ENCODE results near the gene DBT. TPM values are rescaled to one million over a fixed set of nuclear protein-coding genes. Genes with fewer than 3 reads are reported as not detected.

Gene DBT
- total RNA-seq, 1 donor from 2014 or later = 15.7 TPM

DNA sequence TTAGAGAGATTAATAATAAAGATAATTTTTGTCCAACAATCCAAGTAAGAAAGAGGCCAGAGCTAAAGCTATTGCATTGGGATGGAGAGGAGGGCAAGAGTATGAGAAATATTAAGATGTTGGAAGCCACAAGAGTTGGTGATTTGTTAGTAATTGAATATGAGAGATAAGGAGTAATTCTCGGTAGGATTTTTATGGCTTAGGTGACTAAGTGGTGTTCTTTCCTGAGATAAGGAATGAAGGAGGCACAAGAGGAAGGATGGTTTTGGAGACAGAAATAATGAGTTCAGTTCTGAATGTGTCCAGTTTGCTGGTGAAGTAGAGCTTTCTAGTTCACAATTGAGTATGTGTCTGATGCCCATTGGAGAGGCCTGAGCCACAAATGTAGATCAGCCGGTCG, 107.3 kb downstream of the DBT start:
- Histone ChIP-seq H3K27ac (no peak overlapping the region), H3K4me1 (no peaks in the 10 kb centered on the region), H3K9me3 (no peaks in the 10 kb centered on the region), H3K27me3 (no peaks in the 10 kb centered on the region), H3K4me3 (no peak overlapping the region), H3K36me3 (peaks cover 100% of the 10 kb centered on the region)
- DNase-seq (no peak), ATAC-seq (no peak)
- intact Hi-C loops (cut with DNase I) = no loop called here
- TF ChIP-seq, protein P1, sequence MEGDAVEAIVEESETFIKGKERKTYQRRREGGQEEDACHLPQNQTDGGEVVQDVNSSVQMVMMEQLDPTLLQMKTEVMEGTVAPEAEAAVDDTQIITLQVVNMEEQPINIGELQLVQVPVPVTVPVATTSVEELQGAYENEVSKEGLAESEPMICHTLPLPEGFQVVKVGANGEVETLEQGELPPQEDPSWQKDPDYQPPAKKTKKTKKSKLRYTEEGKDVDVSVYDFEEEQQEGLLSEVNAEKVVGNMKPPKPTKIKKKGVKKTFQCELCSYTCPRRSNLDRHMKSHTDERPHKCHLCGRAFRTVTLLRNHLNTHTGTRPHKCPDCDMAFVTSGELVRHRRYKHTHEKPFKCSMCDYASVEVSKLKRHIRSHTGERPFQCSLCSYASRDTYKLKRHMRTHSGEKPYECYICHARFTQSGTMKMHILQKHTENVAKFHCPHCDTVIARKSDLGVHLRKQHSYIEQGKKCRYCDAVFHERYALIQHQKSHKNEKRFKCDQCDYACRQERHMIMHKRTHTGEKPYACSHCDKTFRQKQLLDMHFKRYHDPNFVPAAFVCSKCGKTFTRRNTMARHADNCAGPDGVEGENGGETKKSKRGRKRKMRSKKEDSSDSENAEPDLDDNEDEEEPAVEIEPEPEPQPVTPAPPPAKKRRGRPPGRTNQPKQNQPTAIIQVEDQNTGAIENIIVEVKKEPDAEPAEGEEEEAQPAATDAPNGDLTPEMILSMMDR (IDR thresholded peaks at IDR 0.05) = no peak

DNA sequence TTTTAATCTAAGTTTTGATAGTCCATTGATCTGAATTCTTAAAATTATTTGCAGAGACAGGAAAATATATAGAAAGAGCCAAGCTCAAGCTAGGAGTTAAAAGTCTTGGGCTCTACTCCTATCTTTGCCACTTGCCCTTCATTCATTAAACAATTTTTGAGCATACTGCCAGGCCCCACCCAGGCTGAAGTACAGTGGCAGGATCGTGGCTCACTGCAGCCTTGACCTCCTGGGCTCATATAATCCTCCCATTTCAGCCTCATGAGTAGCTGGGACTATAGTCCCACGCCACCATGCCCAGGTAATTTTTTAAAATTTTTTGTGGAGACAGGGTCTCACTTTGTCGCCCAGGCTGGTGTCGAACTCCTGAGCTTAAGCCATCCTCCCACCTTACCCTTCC, 108.4 kb downstream of the DBT start:
- intact Hi-C loops (cut with DNase I) = no loop called here
- ATAC-seq (no peak), DNase-seq (no peak)
- Histone ChIP-seq H3K9me3 (no peaks in the 10 kb centered on the region), H3K4me3 (no peak overlapping the region), H3K4me1 (no peaks in the 10 kb centered on the region), H3K27me3 (no peaks in the 10 kb centered on the region), H3K36me3 (peaks cover 95% of the 10 kb centered on the region), H3K27ac (no peak overlapping the region)
- TF ChIP-seq, protein P1 (IDR thresholded peaks at IDR 0.05) = no peak

DNA sequence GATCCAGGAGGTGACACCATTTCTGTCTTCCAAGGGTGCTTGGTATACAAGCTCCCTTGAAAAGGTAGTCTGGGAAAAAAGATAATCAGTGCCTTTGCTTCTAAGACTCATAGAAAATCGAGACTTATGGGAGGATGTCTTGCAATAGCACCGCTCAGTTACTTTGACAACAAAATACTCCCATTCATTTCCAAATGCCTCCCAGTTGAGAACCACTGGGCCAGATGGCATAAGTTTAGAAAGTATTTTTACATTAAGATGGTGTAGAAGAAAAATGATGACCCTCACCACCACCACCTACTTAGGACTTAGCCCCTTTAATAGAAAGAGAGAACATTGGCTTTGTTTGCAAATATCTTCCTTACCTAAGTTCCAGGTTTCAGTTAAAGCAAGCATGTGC, 112.0 kb downstream of the DBT start:
- intact Hi-C loops (cut with DNase I) = no loop called here
- Histone ChIP-seq H3K27me3 (no peaks in the 10 kb centered on the region), H3K4me1 (peaks cover 6% of the 10 kb centered on the region), H3K4me3 (no peak overlapping the region), H3K27ac (no peak overlapping the region), H3K36me3 (peaks cover 59% of the 10 kb centered on the region), H3K9me3 (no peaks in the 10 kb centered on the region)
- TF ChIP-seq, protein P1 (IDR thresholded peaks at IDR 0.05) = no peak
- no peak for DNase-seq
- ATAC-seq = no peak

Small RNA genes within 50 kb of the gene (microRNA-seq; reads per million reads assigned to microRNA genes)
- not detected for gene MIR553 (ENCODE audit: borderline microRNAs expressed)

Other genes with a start within 250 kb of the DBT start
- 2.4 TPM for gene SASS6, start 116.9 kb downstream of the DBT start, total RNA-seq
- 12.4 TPM for gene TRMT13, start 116.7 kb downstream of the DBT start, total RNA-seq
- gene LRRC39, start 71.6 kb downstream of the DBT start, total RNA-seq = 0.58 TPM
- 27.7 TPM for gene RTCA, start 16.4 kb upstream of the DBT start, total RNA-seq
- 12.0 TPM for gene CDC14A, start 102.7 kb upstream of the DBT start, total RNA-seq

Data from upper lobe of right lung (tissue), 1 donor.